HG03139 (cell line): ENCODE data around the gene SRC.

ENCODE experiments used
- ATAC-seq: cut with Tn5 transposase; IDR thresholded peaks from one replicate; pipeline ENCODE4 v1.9.1; 2021; ENCODE audit not compliant: unreplicated experiment

SRC gene

DNA sequence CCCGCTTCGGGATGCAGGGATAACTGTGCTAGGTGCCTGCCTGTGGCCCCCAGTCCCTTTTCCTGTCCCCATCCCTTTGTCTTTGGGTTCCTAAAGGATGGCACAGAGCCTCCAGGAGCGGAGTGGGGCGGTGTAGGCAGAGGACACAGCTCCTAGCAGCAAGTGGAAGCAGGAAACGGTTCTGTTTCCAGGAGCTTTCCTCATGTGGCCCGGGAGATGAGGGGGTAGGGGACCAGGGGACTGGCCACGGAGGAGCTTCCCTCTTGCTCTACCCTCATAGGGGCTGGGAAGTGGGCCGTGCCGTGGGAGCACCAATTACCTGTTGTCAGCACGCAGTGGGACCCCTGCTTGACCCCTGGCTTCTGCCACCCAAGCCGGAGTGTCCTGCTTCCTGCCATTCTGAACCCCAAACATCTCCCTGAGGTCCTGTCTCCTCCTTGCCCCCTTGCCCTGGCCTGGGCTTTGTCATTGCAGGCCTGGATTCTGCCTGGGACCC lies 76.9 kb downstream of the SRC start:
- no peak for ATAC-seq

DNA sequence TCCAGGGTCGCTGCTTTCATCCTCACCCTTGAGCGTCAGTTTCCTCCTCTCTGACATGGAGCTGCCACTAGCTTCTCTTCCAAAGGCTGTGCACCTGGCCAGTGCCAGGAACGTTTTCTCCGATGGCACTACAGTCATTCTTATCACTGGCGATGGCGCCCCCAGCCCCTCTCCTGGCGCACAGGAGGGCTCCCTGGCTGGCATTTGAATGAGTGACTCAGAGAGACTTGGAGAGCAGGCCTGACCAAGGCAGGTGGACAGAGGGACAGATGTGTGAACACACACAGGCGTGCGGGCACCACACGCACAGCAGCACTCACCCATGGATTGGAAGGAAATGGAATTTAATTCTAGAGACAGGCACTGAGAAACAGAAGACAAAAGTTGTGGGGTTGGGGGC lies 77.6 kb downstream of the SRC start:
- no peak for ATAC-seq

DNA sequence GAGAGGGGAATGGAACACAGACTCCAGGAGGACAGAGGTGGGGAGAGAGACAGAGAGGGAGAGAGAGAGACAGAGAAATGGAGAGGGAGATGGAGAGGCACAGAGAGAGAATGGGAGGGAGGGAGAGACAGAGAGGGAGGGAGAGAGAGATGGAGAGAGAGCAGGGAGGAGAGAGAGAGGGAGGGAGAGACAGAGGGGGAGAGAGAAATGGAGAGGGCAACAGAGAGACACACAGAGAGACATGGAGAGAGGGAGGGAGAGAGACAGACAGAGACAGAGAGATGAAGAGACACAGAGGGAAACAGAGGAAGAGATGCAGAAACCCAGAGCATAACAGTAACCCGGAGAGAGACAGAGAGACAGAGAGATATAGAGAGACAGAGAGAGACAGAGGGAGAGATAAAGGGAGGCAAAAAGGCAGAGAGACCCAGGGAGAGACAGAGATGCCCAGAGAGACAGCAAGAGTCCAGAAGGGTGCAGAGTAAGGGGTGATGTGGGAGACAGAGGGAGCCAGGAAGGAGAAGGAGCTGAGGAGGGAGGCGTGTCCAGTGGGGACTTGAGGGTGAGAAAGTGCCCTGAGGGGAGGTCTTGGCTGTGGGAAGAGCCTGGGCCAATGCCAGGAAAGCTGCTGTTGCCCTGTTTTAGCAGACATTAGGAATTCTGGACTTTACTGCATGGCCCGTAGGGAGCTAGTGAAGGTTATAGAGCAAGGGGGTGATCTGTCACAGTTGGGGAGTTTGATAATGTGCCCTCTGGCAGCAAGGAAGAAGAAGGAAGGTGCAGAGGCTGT lies 78.3 kb downstream of the SRC start:
- ATAC-seq, result no peak

DNA sequence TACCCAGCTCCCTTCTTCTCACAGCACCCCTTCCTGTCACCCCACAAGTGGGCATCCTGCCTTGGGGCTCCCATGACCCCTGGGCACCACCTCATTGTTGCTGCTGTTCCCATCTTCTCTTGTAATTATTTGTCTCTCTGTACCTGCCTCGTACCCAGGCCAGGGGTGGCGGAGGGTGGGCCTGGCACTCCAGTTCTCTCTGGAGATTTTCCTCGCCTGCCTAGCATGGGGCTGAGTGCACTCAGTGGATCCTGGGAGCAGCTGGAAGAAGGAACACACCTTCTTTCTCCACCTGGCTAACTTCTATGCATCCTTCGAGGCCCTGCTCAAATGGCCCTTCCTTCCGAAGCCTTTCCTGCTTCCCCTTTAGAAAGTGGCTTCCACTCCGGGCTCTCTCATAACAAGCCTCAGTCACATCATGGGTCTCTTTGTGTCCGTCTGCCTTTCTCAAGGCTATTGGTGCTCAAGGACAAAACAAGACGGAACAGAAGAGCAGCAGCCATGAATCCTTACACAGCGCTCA lies 79.2 kb downstream of the SRC start:
- no peak for ATAC-seq

DNA sequence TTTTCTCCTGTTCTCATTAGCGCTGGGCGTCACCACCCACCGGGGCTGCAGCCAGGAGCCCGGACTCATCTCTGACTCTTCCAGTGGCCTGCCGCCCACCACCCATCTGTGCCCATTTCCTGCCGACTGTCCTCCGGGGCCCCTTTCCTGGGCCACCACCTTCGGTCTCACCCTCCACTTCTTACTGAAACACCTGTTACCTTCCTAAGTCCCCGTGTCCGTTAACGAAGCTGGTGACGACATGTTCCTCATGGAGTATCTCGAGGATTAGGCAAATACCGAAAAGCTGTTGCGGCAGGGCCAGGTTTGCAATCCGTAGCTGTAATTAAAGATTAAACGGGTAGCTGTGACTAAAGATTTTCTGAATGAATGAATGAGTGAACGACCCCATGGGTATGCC lies 80.2 kb downstream of the SRC start:
- ATAC-seq, result no peak

DNA sequence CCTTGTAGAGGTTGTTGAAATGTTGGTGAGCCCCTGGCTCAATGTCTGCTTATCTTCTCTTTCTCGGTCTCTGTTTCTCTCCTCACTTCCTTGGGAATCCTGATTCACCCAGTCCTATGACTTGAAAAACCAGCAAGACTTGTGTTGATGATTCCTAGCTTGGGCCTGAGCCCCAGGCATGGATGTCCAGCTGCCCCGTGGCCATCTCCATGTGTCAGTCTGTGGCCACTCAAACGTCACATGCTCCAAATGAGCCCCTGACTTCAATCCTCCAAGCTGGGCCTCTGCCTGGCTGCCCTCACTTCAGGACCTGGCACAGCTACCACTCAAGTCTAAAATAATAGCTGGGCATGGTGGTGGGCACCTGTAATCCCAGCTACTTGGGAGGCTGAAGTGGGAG lies 81.0 kb downstream of the SRC start:
- ATAC-seq, result no peak

DNA sequence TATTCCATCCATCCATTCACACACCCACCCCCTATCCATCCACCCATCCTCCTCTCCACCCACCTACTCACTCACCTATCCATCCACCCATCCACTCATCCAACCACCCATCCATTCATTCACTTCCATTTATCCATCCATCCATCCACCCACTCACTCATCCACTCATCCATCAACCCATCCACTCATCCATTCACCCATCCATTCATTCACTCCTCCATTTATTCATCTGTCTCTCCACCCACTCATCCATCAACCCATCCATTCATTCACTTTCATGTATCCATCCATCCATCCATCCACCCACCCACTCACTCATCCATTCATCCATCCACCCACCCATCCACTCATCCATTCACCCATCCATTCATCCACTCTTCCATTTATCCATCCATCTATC lies 84.1 kb downstream of the SRC start:
- no peak for ATAC-seq

DNA sequence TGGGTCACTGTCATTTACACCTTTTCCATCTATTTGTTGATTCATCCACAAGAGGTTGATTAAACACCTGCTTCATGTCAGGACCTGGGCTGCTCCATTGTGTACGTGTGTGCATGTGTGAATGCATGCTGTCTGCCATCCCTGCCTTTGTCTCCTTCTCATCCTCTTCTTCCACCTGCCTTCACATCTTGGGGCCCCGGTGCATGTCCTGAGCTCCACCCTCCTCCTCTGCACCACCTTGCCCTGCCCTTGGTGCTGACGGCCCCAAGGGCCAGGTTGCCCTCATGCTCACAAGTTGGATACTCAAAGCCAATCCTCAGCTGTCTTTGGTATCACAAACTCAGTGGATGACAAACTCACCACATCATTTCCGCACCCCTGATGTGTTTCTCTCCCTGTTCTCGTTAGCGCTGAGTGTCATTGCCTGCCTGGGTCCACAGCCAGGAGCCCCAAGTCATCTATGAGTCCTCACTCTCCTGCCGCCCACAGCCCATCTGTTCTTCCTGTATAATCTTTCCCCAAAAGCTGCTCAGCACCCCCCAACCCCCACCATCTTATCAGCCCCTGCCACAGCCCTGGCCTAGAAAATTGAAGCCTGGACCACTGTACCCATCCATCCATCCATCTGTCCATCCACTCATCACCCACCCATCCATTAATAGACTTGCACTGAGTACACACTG lies 85.0 kb downstream of the SRC start:
- ATAC-seq, result no peak

DNA sequence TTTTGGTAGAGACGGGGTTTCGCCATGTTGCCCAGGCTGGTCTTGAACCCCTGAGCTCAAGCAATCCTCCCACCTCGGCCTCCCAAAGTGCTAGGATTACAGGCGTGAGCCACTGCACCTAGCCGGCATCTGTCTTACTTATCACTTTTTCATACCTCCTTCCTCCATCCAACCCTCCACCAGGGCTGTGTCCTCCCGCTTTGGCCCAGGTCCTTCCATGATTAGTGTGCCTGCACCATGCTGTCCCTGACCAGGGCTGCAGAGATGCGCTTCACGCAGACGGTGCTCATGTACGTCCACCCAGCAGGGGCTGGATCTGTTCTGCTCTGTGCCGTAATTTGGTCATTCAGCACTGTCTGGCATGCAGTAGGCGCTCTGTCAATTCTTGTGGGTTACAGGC lies 85.8 kb downstream of the SRC start:
- no peak for ATAC-seq

DNA sequence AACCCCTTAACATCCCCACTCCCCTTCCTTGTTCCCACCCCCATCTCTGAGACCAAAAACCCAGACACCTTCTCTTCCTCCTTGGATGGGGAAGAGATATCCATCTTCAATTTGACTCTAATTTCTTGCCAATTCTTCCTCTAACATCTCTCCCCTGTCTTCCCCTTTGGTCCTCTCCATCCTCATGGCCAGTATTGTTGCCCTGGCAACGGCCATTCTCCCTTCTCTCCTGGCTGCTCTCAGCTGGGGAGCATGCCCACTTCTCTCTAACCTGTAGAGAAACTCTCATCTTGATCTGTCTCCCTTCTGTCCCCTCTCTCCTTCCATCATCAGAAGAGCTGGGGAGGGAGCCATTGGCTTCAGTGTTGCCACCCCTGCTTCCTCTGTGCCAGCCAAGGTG lies 86.7 kb downstream of the SRC start:
- no peak for ATAC-seq

DNA sequence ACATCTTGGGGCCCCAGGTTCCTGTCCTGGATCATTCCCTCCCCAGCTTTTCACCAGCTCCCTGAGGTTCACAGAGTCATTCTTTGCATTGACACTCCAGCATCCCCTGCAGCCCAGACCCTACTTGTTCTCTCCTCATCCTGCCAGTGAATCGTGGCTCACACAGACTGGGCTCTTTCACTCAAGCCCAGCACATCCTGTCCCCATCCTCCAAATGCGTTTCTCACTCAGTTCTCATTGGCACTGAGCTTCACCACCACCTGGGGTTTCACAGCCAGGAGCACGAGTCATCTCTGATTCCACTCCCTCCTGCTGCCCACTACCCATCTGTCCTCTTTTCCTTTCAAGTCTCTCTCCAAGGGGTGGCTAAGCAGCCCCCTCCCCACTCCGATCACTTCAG lies 89.7 kb downstream of the SRC start:
- ATAC-seq, result no peak

DNA sequence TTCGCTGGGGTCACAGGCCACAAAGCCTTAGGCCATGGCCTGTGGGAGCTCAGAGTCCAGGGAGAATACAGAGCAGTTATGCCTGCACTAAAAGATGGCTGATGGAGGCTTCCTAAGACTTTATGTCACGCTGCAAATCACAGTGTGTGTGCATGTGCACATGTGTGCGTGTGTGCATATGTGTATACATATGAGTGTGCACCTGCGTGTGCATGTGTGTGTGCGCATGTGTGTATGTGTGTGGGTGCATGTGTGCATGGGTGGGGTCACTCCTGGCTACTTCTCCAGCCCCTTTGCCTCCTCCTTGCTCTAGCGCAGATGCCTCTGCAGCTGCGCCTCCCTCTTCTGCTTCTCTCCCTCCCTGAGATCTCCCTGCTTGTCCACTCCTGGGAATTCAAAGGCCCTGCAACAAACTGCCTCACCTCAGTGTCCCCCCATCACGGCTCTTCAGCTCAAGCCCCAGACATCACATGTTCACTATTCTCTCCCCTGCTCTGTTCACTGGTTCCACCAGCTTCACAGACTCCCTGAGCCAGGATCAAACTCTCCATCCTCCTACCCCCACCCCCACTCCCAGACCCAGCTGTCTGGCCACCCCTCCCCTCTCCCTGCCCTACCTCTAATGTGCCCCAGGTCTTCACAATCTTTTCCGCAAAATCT lies 90.7 kb downstream of the SRC start:
- no peak for ATAC-seq

DNA sequence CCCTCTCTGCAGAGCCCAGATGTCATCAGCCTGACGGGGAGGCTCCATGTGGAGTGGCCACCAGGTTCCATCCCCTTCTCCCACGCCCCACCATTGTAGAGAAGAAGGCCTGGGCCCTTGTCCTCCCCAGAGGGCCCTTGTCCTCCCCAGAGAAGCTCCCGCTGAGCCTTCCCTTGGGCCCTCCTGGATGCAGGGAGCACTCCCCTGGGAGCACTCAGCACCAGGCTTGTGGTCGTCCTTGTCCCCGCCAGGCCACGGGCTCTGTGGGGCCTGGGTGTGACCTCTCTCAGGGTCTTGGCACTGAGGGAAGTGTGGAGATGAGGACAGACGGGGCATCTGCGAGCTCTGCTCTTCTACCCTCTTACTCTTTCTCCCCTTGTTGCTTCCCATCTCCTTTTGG lies 91.7 kb downstream of the SRC start:
- no peak for ATAC-seq

DNA sequence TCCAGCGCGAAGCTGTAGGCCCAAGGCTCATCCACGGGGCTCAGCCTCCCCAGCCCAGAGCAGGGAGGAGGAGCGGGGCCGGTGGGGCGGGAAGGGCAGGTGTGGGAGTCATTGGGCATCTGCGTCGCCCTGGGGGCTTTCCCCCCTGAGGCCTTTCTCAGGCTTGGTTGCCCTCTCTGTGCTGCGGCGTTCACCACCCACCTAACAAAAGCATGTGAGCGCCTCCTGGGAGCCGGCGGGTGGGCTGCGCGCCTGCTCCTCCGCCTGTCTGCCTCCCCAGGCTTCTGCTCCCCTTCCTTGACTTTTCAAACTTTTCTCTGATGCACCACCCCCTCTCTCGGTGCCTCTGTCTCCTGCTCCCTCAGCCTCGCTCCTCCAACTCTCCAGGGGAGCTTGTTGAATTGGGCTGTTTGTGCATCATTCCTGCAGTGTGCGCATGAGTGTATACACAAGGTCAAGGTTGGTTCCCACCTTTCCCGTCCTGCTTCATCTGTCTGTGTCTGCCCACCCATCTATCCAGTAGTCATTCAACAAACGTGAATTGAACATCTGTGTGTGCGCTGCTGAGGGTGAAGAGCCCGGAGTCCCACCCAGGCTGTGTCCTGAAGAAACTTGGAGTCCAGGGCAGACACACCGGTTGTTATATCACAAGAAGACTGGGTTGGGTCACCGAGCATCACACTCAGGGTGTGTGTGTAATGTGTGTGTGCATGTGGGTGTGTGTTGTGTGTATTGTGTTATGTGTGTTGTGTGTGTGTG lies 92.7 kb downstream of the SRC start:
- no peak for ATAC-seq

DNA sequence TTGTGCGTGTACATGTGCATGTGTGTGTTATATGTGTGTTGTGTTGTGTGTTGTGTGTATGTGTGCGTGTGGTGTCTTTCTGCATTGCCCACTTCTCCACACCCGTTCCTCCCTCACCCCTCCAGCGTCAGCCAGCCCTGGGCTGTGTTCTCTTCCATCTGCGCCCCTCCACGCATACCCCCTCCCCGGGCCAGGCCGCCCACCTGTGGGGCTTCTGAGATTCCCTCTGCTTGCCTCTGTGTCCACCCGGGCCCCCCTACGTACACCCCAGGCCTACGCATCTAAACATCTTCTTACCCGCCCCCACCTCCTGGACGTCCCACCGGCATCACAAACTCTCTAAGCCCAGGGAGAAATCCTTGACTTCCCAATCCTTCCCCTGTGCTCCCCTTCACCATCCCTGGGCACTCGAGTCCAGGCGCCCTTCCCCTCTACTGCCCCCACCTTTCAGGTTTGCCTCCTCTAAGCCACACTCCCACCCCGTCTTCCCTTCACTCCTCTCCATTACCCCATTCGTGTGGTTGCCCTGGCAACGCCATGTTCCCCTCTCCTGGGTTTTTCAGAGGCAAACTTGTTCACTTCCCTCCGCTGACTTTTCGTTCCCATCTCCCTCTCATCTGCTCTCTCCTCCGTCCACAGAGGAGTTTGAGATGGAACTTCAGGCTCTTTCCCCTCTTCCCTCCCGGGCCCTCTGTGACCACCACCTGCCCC lies 93.4 kb downstream of the SRC start:
- no peak for ATAC-seq

DNA sequence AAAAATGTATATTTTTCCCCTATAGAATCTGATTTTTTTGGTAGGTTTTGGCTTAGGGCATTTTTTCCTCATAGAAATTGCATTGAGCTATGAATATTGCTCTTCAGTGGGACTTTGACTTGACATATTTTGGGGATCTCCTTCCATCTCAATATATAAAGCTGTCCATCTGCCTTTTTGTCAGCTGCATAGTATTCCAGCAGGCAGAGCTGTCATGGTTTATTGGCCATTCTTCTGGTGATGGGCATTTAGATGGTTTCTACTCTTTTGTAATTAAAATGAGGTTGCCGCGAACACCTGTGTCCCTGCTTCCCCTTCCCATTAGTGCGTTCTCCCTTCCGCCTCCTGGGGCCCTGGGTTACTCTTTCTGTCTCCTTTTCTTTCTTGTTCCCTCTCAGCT lies 95.1 kb downstream of the SRC start:
- ATAC-seq, result no peak

DNA sequence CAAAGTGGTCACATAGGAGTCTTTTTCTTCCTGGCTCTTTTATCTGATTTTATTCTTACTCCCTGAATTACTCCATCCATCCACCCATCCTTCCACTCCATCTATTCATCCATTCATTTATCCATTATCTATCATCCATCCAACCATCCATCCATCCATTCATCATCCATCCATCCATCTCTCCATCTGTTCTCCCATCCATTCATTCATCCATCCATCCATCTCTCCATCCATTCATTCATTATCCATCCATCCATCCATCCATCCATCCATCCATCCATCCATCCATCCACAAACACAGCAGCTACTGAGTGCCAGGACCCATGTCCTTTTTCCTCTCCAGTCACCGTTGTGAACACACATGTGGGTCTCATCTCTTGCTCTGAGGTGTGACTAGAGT lies 96.6 kb downstream of the SRC start:
- no peak for ATAC-seq

DNA sequence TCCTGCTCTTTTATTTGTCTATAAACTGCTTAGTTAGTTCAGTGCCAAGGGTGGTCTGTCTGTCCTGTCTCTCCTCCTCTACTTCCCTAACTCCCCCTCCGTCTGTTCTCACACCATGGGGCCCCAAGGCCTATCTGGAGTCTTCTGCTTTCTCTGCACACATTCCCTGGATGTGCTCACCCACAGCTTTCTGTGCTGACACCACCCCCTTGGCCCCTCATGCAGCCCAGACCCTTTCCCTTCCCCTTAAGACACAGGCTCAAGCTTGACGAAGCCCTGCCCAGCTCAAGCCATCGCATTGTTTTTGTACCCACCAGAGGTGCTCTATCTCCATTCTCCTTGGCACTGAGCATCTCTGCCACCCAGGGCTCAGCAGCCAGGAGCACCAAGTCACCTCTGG lies 97.0 kb downstream of the SRC start:
- ATAC-seq, result no peak

DNA sequence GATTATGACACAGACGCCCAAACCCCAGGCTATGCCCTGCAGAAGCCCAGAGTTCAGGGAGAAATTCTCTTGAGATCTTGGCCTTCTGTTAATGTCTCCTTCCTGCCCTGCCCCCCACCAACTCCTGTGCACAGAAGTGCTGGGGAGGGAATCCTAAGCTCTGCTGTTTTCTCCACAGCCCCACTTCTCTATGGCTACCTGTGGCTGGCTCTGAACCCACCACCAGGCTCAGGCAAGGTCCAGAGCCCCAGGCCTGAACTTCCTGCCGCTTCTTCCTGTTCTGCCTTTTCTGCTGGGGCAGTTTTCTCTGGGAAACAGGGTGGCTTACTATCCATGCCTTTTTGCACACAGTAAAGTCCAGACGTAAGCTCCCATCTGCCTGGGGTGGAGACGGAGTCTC lies 97.7 kb downstream of the SRC start:
- no peak for ATAC-seq

DNA sequence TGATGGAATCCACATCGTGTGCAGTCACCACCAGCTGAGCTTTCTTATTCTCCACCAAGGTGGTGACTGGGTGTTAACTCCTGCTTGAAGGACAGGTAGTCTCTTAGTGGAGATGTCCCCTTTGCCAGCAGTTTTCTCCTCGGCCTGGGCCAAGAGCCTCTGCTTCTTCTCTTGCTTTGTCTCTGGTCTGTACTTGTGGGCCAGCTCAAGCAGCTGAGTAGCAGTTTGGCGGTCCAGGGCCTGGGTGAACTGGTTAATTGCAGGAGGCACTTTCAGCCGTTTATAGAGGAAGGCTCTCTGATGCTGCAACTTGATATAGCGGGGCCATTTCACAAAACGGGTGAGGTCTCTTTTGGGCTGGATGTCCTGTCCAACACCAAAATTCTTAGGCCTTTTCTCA lies 99.1 kb downstream of the SRC start:
- no peak for ATAC-seq
